Mammary epithelial cell (primary cell): Measurements from ENCODE around the gene GTF3C6.

Experiments
- CTCF ChIP-seq, 2 donors: IDR thresholded peaks in 1 of 2; conservative IDR thresholded peaks in 1 of 2; 2 replicates each; pipeline ENCODE4 v1.5.1; 2011 to 2012; ENCODE audit warnings: inconsistent platforms in 2 of 2, low read length in 2 of 2, mild to moderate bottlenecking in 2 of 2, control low read depth in 1 of 2, low read depth in 1 of 2; ENCODE audit not compliant: insufficient read depth in 1 of 2; ENCODE audit errors: extremely low read depth in 1 of 2
- EZH2 ChIP-seq: IDR thresholded peaks from 2 replicates; pipeline ENCODE4 v1.6.1; 2012; ENCODE audit warnings: low read length, inconsistent platforms, borderline replicate concordance

GRCh38 chr6:111011360-111012142 lies 53.0 kb downstream of the GTF3C6 start:
- TF ChIP-seq CTCF (conservative IDR thresholded peaks at IDR 0.05 in 1 of 2, IDR thresholded peaks at IDR 0.05 in 1 of 2; ENCODE audit: extremely low read depth in 1 of 2, insufficient read depth in 1 of 2, low read depth in 1 of 2, low read length in 2 of 2) (peak; percentile 59 to 63), EZH2 (no peak)
